Islet of Langerhans (tissue), 1 donor: ENCODE measurements around the gene PRKAG2.

Experiments used
- FAIRE-seq: peaks from one replicate; lab custom pipeline; 2011; peaks lifted over from hg19 to GRCh38; lab: Jason Lieb, UNC

The PRKAG2 gene

GRCh38 chr7:151724920-151725584 lies 151.9 kb downstream of the PRKAG2 start:
- no peak for FAIRE-seq

GRCh38 chr7:151724250-151724915 lies 152.5 kb downstream of the PRKAG2 start:
- FAIRE-seq = no peak

GRCh38 chr7:151723321-151723720 lies 153.6 kb downstream of the PRKAG2 start:
- FAIRE-seq = no peak

- no peak for FAIRE-seq
These were observed 154.4 kb downstream of the PRKAG2 start for GRCh38 chr7:151722533-151722932.

- no peak for FAIRE-seq
These were observed 155.2 kb downstream of the PRKAG2 start for GRCh38 chr7:151721694-151722093.

- no peak for FAIRE-seq
These were observed 155.7 kb downstream of the PRKAG2 start for GRCh38 chr7:151721236-151721635.

- no peak for FAIRE-seq
These were observed 156.6 kb downstream of the PRKAG2 start for GRCh38 chr7:151720280-151720679.

GRCh38 chr7:151719897-151720242 lies 157.0 kb downstream of the PRKAG2 start:
- no peak for FAIRE-seq

GRCh38 chr7:151719031-151719896 lies 157.7 kb downstream of the PRKAG2 start:
- no peak for FAIRE-seq

- FAIRE-seq = no peak
These were observed 159.0 kb downstream of the PRKAG2 start for GRCh38 chr7:151717918-151718317.

GRCh38 chr7:151717415-151717814 lies 159.5 kb downstream of the PRKAG2 start:
- FAIRE-seq = no peak

GRCh38 chr7:151716323-151716722 lies 160.6 kb downstream of the PRKAG2 start:
- no peak for FAIRE-seq

GRCh38 chr7:151715666-151716315 lies 161.1 kb downstream of the PRKAG2 start:
- FAIRE-seq = no peak

GRCh38 chr7:151714201-151714600 lies 162.7 kb downstream of the PRKAG2 start:
- no peak for FAIRE-seq

GRCh38 chr7:151712810-151713125 lies 164.1 kb downstream of the PRKAG2 start:
- no peak for FAIRE-seq

- FAIRE-seq = no peak
These were observed 164.8 kb downstream of the PRKAG2 start for GRCh38 chr7:151711906-151712809.

GRCh38 chr7:151711435-151711872 lies 165.5 kb downstream of the PRKAG2 start:
- no peak for FAIRE-seq

GRCh38 chr7:151710646-151711434 lies 166.1 kb downstream of the PRKAG2 start:
- no peak for FAIRE-seq

- no peak for FAIRE-seq
These were observed 166.7 kb downstream of the PRKAG2 start for GRCh38 chr7:151710121-151710640.
